ENCODE results near the gene SPTLC3. TPM values are rescaled to one million over a fixed set of nuclear protein-coding genes. Genes with fewer than 3 reads are reported as not detected.

Gene SPTLC3
- total and polyA plus RNA-seq, 12 donors = 1.4 to 15.7 (median 8.7) TPM

DNA sequence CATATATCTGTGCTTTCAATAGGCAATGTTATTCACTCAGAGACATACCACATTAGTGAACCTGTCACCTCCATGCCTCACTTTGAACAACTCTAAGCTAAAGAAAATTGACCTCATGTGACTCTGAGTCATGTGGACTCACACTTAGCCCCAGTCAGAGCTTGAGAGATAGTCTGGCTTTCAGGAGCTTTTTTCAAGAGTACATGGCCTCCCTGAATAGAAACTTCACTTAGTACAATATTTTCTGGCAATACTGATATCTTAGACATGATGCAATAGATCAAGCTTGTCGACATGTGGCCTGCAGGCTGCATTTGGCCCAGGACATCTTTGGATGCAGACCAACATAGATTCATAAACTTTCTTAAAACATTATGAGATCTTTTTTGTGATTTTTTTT lies 8.5 kb downstream of the SPTLC3 start:
- Histone ChIP-seq H3K4me3 (no peak overlapping the region), H3K9me3 (replicated peaks in 1 of 3) (peaks cover 0 to 5% (median 0%) of the 10 kb centered on the region in 3 donors), H3K4me1 (replicated peaks in 1 of 2) (peaks cover 0 to 5% of the 10 kb centered on the region in 2 donors), H3K27ac (no peak overlapping the region), H3K27me3 (no peaks in the 10 kb centered on the region), H3K36me3 (replicated peaks in 1 of 2) (no peaks in the 10 kb centered on the region)
- intact Hi-C loops (cut with DNase I) = no loop called here
- TF ChIP-seq POLR2A (IDR thresholded peaks at IDR 0.05) = no peak
- TF ChIP-seq, protein P1, sequence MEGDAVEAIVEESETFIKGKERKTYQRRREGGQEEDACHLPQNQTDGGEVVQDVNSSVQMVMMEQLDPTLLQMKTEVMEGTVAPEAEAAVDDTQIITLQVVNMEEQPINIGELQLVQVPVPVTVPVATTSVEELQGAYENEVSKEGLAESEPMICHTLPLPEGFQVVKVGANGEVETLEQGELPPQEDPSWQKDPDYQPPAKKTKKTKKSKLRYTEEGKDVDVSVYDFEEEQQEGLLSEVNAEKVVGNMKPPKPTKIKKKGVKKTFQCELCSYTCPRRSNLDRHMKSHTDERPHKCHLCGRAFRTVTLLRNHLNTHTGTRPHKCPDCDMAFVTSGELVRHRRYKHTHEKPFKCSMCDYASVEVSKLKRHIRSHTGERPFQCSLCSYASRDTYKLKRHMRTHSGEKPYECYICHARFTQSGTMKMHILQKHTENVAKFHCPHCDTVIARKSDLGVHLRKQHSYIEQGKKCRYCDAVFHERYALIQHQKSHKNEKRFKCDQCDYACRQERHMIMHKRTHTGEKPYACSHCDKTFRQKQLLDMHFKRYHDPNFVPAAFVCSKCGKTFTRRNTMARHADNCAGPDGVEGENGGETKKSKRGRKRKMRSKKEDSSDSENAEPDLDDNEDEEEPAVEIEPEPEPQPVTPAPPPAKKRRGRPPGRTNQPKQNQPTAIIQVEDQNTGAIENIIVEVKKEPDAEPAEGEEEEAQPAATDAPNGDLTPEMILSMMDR (IDR thresholded peaks at IDR 0.05) = no peak
- WGBS, 4 donors = 21 to 59% (median 42%) methylated on average over 1 of the region's 1 CpG
- peak in 3 of 7 donors; percentile 14 to 23 (median 19) for DNase-seq

DNA sequence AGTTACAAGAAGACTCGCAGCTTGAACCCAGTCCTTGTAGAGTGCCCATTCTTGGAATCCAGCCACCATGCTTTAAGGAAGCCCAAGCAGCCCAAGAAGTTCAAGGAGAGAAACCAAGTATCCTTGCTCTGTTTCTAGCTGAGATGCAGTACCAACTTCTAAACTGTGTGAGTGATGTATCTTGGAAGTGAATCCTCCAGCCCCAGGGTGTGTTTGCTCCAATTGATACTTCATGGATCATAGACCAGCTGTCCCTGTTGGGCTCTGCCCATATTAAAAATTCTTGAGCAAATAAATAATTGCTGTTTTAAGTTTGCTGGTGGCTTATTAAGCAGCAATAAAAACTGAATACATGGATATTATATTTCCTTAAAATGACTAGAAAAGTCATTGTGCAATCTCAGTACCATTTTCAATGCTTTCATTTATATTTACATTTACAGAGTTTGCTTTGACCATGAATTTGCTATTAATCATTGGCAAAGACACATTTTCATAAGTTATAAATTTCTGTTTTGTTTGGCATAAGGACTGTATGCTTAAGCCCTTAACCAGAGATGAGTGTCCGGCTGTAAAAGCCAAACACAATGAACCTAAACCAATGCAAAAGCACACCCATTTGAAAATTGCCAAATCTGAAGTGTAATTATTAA lies 9.2 kb downstream of the SPTLC3 start:
- H3K36me3 ChIP-seq (replicated peaks in 1 of 2) = no peaks in the 10 kb centered on the region
- intact Hi-C loops (cut with DNase I) = no loop called here
- no peak overlapping the region for H3K27ac ChIP-seq

DNA sequence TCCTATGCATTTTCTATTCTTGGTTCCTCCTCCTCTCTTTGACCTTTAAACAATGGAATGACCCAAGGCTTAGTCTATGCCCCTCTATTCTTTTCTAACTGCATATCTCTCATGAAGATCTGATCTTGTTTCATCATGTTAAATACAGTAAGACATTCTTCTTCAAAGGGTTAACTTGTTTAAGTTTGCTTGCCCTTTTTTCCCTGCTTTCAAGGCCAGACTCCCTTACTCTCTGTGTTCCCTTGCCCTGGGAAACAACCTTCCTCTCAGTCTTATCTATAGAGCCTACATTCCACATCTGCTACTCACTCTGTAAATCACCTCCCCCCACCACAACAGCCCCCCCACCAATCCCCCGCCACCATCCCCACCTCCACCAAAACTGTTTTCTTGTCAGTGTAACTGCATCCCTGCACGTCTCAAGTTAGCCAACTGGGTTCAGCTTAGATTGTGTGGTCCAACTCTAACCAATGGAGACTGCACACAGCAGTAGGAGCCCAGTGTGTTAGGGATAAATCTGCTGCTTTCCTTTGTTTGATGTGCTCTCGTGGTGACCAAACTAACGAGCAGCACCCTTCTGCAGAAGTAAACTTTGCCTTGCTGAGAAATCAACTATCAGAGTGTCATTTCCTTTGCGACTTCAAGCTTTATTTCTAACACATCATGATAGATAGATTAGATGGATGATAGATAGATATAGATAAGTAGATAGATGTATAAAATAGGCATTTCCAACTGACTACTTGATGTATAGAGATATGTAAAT lies 12.6 kb downstream of the SPTLC3 start:
- no peak overlapping the region for H3K4me3 ChIP-seq
- peaks cover 0 to 5% (median 0%) of the 10 kb centered on the region in 3 donors for H3K9me3 ChIP-seq (replicated peaks in 1 of 3)
- TF ChIP-seq POLR2A (IDR thresholded peaks at IDR 0.05) = no peak
- TF ChIP-seq, protein P1 (IDR thresholded peaks at IDR 0.05) = no peak
- no peaks in the 10 kb centered on the region for H3K36me3 ChIP-seq (replicated peaks in 1 of 2)
- DNase-seq = no peak
- no peaks in the 10 kb centered on the region for H3K4me1 ChIP-seq (replicated peaks in 1 of 2)
- 85 to 90% (median 86%) methylated on average over 5 of the region's 5 CpGs for WGBS, 4 donors
- no peaks in the 10 kb centered on the region for H3K27me3 ChIP-seq
- no peak overlapping the region for H3K27ac ChIP-seq
- intact Hi-C loops (cut with DNase I) = no loop called here

More for the DNA sequence above, 9.2 kb downstream of the SPTLC3 start:
- H3K4me3 ChIP-seq = no peak overlapping the region
- DNase-seq = no peak
- H3K27me3 ChIP-seq = no peaks in the 10 kb centered on the region
- WGBS, 4 donors = 75 to 80% (median 80%) methylated on average over 2 of the region's 2 CpGs
- TF ChIP-seq, protein P1 (IDR thresholded peaks at IDR 0.05) = no peak
- TF ChIP-seq POLR2A (IDR thresholded peaks at IDR 0.05) = no peak
- peaks cover 0 to 5% (median 0%) of the 10 kb centered on the region in 3 donors for H3K9me3 ChIP-seq (replicated peaks in 1 of 3)
- peaks cover 0 to 2% of the 10 kb centered on the region in 2 donors for H3K4me1 ChIP-seq (replicated peaks in 1 of 2)

DNA sequence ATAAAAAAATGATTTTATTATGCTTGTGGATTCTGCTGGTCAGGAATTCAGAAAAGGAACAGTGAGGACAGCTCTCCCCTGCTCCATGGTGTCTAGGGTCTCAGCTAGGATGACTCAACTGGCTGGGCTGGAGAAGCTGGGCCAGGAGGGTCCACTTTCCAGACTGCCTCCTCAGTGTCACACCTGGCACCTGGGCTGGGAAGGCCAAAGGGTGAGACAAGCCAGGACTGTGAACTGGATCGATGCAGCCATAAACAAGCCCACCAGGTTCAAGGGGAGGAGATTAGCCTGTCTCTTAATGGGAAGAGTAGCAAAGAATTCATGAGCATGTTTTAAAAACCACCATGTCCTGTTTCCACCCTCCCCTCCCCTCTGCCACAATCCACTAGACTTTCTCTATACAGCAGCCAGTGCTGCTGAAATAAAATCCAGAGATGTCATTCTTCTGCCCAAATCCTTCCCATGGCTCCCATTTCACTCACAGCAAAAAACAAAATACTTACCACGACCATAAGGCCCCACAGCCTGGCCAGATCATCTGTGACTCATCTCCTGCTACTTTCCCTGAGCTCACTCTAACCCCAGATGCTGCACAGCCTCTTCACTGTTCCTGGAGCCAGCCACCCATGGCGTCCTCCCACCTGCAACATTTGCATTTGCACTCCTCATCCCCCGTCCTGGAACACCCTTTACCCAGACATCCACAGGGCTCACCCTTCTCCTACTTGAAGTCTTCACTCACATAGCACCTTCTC lies 13.8 kb downstream of the SPTLC3 start:
- Histone ChIP-seq H3K9me3 (replicated peaks in 1 of 3) (peaks cover 0 to 5% (median 0%) of the 10 kb centered on the region in 3 donors), H3K27ac (no peak overlapping the region), H3K4me3 (no peak overlapping the region), H3K27me3 (no peaks in the 10 kb centered on the region), H3K36me3 (replicated peaks in 1 of 2) (no peaks in the 10 kb centered on the region), H3K4me1 (replicated peaks in 1 of 2) (no peaks in the 10 kb centered on the region)
- TF ChIP-seq POLR2A (IDR thresholded peaks at IDR 0.05) = no peak
- TF ChIP-seq, protein P1 (IDR thresholded peaks at IDR 0.05) = no peak
- no peak for DNase-seq
- 75 to 79% (median 78%) methylated on average over 3 to 4 of the region's 4 CpGs for WGBS, 4 donors
- intact Hi-C loops (cut with DNase I) = no loop called here

Data from adrenal gland (tissue), 12 donors.